Left ventricle myocardium superior (tissue), 1 donor: ENCODE data around the gene TNRC6C. TPM values are rescaled to one million over a fixed set of nuclear protein-coding genes. Genes with fewer than 3 reads are reported as not detected.

Experiments used
- ATAC-seq: fragments of 200-7000 bp; cut with Tn5 transposase; one replicate; pipeline ENCODE4 v1.9.1; 2020; ENCODE audit warnings: mild to moderate bottlenecking, moderate library complexity
- DNase-seq: peaks from one replicate; pipeline ENCODE4 v3.0.0-alpha.2; 2020
- intact Hi-C: fragments of 100-400 bp; cut with micrococcal nuclease; formaldehyde crosslinking; loops from one replicate; pipeline ENCODE4 v1.11.0; 2022
- total RNA-seq: library from RNA; stranded (reverse); fragmentation: NEBNext Ultra II Directional; extraction: Animal tissue kit (Norgen Biotek cat#: 25700); gene quantifications from one replicate; pipeline ENCODE4 v1.2.1, GENCODE V29; 2021
- donor health status: DM: no; HTN: yes; CAD: no; lungs with severe emphysema.

TNRC6C gene
- total RNA-seq, 1 donor from 2014 or later: 21.2 TPM

DNA sequence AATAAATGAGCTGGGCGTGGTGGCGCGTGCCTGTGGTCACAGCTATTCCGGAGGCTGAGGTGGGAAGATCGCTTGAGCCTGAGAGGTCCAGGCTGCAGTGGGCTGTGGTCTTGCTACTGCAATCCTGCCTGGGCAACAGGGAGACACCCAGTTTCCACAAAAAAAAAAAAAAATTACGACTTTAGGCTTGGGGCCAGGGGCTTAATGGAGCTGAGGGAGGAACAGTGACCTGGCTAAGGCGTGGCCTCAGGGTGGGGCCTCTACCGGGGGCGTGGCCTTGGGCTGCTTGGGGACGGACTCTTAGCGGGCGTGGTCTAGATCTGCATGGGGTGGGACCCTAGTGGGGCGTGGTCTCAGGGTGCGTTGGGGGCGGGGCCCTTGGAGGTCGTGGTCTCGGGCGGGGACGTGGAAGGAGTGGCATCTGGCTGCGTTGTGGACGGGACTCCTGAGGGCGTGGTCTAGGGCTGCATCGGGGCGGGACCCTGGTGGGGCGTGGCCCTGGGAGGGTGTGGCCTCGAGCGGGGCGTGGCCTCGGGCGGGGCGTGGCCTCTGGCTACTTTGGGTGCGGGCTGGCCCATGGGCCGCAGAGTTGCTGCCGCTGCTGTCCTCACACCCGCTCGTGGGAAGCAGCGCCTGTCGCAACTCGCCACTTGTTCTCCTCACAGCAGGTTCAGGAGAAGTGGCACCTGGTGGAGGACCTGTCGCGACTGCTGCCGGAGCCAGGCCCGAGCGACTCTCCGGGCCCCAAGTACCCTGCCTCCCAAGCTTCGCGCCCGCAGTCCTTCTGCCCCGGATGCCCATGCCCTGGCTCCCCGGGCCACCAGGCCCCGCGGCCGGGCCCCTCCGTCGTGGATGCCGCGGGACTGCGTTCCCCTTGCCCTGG is 181.9 kb downstream of the TNRC6C start:
- ATAC-seq: peak; percentile 77
- intact Hi-C loops: no loop called here

DNA sequence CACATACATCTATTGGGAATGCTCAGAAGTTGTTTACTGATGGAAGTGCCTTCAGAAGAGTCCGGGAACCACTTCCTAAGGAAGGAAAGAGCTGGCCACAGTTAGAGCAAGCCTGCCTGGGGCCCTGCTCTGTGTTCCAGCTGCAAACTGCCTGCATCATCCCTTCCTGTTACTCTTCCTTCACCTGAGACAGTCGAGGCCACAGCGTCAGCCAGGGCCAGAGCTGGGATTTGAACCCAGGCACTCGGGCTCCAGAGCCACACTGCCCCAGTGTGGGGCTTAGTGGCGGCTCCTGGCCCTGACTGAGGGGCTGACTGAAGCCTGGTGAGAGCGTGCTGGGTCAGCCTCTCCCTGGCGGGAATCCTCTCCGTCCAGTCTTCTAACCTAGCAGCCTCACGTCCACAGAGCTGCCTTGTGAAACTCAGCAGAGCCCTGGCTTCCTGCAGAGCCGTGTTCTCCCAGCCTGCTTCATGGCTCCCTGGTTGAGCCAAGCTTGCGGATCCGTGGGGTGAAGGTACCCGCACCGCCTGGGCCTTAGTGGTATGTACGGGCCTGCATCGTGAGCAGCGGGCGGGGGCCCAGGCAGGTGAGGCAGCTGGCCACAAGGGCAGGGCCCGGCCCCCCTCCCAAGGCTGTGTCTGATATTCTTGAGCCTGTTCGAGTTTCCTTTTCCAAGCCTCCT is 183.1 kb downstream of the TNRC6C start:
- intact Hi-C loops: no loop called here
- ATAC-seq (no peak), DNase-seq (no peak)

More for the DNA sequence above, 181.9 kb downstream of the TNRC6C start:
- peak; percentile 92 for DNase-seq

DNA sequence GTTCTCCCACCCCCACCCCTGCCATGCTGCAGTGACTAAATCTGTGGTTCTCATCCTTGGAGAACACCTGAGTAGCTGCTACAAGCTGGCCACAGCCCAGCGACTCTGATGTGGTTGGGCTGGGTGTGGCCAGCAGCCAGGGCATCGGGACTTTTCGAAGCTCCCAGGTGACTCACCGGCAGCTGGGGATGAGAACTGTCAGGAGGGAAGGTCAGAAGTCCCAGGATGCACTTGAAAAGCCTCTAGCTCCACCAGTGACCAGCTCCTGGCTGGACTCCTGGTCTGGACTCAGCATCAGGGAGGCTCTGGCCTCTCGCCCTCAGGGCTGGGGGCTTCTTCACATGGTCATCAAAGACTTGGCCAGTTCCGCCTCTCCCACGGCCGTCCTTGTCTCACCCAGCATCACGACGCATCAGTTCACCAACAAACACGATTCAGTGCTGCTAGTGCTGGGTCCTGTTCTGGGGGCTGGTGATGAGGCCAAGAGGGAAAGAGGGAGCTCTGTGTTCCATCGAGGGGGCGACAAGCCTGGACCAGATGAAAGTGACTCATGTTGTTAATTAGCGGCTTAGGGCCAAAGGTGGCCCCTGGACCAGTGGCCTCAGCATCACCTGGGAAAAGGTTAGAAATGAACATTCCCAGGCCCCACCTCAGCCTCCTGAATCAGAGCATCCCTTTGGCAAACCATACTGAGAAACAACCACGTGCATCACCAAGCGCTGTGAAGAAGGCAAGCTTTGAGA is 183.8 kb downstream of the TNRC6C start:
- DNase-seq: no peak
- no peak for ATAC-seq
- intact Hi-C loops: no loop called here

DNA sequence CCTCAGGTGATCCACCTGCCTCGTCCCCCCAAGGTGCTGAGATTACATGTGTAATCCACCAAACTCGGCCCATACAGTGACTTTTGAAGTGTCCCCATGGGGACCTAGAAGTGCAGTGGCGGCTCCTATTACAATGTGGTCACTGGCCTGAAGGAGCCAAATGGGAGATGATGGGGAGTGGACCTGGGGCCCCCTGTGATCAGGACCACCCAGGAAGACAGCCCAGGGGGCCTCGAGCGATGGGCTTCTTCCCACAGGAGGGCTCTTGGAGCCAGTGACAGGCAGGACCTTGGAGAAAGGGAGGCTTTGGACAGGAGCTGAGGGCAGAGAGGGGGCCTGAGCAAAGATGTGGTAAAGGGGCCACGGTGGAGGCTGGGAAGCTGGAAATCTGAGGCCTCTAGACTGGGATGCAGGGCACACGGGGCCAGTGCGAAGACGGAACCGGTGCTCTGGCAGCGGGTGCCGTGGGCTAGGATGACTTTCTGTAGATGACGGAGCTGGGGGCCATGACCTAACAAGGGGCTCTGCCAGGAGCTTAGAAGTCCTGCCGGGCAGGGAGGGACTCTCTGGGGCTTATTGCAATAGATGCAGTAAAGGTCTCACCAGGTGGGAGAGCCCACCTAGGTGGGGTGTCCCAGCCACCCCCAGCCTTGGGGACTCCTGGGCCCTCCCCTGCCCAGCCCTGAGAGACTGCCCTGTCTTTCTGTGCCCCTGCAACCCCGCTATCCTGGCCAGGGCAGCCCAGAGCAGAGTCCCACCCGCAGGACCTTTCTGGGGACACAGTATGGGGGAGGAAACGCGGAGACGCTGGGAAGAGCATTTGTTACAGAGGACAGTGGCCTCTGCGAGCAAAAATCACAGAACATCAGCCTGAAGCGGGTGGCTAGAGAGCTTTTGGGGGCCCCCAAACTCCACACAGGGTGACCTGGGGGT is 185.0 kb downstream of the TNRC6C start:
- DNase-seq (no peak), ATAC-seq (no peak)
- intact Hi-C loops: no loop called here

DNA sequence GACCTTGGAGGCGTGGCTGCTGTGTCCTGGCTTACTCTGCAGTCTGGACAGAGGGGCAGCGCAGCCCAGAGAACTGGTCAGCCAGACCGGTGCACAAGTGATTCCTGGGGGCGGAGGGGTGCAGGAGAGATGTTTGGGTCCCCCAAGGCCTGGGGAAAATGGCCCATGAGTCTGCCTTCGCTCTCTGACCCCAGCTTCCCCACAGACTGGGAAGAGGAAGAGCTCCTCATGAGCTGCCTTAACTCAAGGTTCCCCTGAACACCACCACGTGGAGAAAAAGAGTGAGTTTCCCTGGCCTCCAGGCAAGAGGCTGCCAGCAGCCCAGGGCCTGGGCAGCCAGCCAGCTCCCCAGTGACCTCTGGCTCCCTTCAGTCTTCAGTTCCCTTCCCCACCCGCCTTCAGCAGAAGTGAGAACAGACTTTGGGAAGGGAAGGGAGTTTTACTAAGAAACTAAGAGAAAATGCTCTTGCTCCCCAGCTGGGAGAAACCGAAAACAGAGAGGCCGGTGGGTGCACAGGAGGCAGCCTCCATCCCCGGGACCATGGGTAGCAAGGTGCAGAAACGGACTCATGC is 185.7 kb downstream of the TNRC6C start:
- DNase-seq (peak; percentile 94), ATAC-seq (peak; percentile 81)
- intact Hi-C loops: no loop called here

DNA sequence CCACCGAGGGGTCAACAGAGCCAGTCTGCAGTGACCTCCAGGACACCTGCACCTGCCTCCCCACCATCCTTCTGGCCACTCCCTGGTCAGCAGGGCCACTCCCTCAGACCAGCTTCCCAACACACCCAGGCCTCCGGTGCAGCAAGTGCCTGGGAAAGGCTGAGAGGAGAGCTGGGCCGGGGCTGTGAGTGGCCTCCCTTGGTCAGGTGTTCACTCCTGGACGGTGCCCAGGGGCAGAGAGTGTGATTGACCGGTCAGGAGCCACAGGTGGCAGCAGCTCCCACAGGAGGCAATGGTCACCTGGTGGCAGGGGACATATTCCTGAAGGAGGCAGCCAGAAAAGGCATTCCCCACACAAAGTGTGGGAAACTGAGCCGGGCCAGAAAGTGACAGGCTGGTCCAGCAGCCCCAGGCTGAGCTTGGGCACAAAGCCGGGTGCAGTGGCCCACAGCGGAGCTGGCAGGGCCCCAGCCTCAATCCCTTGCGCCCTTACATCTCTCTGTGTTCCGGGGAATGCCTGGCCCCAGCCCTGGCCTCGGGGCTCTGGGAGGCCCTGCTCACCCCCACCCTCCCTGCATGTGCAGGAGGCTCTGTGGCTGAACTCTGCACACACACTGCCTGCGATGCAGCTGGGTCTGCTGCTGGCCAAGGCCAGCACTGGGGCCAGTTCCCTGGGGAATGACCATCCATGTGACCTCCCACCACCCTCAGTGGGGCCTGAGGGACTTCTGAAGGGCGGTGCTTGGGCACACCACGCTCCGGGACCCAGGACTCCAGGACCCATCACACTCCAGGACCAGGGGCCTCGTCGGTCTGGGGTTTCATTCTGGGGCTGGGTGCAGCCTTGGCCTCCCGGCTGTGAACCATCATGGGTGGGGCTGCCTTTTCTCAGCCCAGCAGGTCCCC is 186.5 kb downstream of the TNRC6C start:
- DNase-seq (peak; percentile 74), ATAC-seq (peak; percentile 63)
- intact Hi-C loops: no loop called here

DNA sequence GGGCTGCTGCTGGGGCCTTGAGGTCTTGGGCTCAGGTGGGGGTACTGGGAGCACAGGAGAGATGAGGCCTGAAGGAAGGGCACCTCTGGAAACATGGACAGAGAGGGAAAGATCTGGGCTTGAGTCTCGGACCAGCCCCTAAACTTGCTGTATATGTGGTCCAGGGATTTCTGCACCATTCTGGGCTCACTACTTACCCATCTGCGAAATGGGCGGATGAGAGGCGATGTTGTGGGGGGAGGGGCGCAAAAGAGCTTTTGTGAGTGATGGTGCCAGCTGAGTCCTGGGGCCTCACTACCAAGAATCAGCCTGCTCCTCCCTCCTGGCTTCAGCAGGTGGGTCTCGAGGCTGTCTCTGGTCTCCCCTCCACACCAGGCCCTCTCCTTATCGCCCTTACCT is 188.0 kb downstream of the TNRC6C start:
- no peak for ATAC-seq
- DNase-seq: no peak
- intact Hi-C loops: no loop called here

DNA sequence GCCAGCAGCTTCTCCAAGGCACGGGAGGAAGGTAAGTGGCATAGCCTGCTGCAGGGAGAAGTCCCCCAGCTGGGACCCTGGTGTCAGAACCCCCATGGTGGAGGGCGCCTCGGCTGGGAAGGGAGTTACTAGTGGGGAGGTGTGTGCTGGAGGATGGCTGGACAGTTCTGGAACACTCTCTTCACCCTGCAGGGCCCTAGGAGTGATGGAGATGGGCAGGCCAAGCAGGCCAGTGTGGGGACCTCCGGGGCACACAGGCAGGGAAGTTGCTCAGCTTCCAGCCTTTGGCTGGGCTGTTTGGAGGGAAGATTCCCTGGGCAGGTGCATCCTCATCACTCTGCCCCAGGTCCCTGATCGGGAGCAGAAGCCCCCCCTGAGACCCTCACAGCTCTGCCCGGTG is 188.4 kb downstream of the TNRC6C start:
- intact Hi-C loops: no loop called here
- ATAC-seq (no peak), DNase-seq (no peak)

DNA sequence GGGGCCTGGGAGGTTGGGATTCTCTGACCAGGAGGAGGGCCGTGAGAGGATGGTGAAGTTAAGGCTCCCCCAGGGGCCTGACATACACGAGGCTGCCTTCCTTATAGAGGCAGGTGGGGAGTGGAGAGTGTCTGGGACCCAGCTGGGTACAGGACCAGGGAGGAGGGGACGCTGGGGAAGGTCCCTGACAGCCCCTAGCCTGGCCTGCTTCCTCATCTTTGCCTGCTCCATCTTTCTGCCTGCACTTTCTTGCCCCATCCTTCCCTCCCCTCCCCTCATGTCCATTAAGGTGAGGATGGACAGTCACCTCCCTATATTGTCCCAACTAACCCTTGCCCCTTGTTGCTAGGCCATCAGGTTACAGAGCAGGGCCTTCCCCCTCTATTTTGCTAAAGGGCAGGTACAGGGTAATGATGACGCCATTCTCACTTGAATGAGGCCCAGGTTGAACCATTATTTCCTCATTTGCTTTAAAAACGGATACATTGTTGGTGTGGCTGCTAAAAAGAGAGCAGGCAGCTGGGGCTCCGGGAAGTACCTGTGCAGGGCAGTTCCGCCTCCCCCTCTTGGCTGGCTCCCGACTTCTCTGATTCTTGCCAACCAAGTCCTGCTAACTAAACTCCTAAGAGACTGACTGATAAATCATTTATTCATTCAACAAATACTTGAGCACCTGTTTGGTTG is 189.0 kb downstream of the TNRC6C start:
- DNase-seq: no peak
- no peak for ATAC-seq
- intact Hi-C loops: no loop called here

DNA sequence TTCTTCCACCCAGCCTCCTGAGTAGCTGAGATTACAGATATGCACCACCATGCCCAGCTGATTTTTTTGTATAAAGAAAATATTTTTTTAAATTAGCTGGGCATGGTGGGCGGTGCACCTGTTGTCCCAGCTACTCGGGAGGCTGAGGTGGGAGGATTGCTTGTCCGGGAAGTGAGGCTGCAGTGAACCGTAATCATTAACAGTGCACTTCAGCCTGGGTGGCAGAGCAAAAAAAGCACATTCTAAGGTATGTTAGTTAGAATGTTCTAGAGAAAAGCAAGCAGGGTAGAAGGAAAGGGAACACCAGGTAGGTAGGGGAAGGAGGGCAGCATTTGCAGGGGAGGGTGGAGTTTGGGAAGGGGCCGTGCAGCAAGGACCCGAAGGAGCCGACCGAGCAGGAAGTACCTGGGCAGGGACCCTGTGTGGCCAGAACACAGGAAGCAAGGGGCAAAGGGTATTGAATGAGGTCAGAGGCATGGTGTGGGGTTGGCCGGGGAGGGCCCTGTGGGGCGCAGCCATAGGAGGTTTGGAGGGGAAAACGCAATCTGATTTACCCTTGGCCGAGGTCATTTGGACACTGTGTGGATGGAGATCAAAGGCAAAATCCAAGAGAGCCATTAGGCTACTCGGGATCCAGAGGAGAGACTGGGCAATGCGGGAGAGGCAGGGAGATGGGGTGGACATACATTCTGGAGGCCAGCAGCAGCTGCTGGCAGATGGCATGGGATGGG is 189.9 kb downstream of the TNRC6C start:
- ATAC-seq (no peak), DNase-seq (no peak)
- intact Hi-C loops: no loop called here

DNA sequence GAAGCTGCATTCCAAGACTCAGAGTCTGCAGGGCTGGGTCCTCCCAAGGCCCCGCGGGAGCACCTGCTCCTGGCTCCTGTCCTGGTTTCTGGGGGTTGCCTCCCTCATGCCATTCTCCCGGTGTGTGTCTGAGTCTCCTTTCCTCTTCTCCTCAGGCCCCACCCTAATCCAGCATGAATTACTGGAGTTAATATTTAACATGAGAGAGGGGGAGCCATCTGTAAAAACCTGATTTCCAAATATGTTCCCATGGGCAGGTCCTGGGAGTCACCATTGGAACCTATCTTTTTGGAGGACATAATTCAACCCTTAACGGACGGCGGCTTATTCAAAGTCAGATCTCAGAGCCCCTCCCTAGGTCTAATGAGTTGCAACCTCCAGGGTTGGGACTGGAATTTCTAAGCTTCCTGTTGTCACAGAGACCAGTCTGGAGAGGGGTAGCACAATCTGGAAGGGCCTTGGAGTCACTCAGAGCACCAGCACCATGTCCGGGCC is 193.1 kb downstream of the TNRC6C start:
- ATAC-seq (peak; percentile 45), DNase-seq (no peak)
- intact Hi-C loops: no loop called here

DNA sequence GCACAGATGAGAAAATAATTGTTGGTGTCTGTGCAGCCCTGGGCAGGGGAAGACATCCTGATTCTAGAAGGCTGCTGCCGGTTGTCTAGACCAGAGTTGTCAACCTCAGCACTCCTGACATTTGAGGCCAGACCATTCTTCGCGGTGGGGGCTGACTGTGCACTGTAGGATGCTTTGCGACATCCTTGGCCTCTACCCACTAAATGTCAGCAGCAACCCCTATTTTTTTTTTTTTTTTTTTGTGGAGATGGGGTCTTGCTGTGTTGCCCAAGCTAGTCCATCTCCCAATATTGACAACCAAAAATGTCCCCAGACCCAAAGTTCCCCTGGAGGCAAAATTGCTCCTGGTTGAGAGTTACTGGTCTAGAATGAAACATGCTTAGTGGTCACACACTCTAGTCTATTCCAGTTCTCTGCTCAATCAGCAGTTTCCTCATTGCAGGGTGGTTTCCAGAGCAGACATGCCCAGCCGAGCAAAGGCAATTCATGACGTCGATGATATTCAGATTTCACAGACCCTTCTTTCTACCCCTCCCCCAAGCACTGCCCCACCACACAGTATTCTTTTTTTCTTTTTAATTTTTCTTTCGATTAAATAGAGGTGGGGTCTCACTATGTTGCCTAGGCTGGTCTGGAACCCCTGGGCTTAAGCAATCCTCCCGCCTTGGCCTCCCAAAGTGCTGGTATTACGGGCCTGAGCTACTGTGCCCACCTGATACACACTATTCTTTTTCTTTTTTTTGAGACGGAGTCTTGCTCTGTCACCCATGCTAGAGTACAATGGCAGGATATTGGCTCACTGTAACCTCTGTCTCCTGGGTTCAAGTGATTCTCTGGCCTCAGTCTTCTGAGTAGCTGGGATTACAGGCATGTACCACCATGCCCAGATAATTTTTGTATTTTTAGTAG is 196.7 kb downstream of the TNRC6C start:
- intact Hi-C loops: no loop called here
- ATAC-seq: no peak

More for the DNA sequence above, 196.7 kb downstream of the TNRC6C start:
- no peak for DNase-seq
